Neural cell (in vitro differentiated cells): ENCODE results near the gene FGF9. TPM values are rescaled to one million over a fixed set of nuclear protein-coding genes. Genes with fewer than 3 reads are reported as not detected.
A peak's percentile ranks its signal among the peaks of the same experiment; 100 is the strongest.

Source experiments
- H2AFZ ChIP-seq: fragments of 200-600, 300-800 bp; sonication (generic), shearing (Covaris generic); 2 replicates; pipeline ENCODE4 v1.6.0; 2014; ENCODE audit warnings: low read depth, mild to moderate bottlenecking, antibody characterized with exemption, low read length, moderate library complexity
- H3F3A ChIP-seq: fragments of 200-600 bp; shearing (Covaris generic); 2 replicates; pipeline ENCODE4 v1.6.1; 2016; ENCODE audit warnings: mild to moderate bottlenecking, moderate library complexity, mixed read lengths, antibody characterized with exemption, low read length; ENCODE audit not compliant: insufficient read depth, poor library complexity, severe bottlenecking
- H3K27ac ChIP-seq: fragments of 200-600, 300-800 bp; sonication (generic), shearing (Covaris generic); 2 replicates; pipeline ENCODE4 v1.5.1; 2014; ENCODE audit warnings: mild to moderate bottlenecking, low read length, moderate library complexity
- H3K27me3 ChIP-seq: fragments of 300-800, 200-600 bp; sonication (generic), shearing (Covaris generic); 2 replicates; pipeline ENCODE4 v1.6.0; 2014; ENCODE audit warnings: mild to moderate bottlenecking, low read depth, low read length, moderate library complexity; ENCODE audit not compliant: insufficient read depth
- H3K36me3 ChIP-seq: fragments of 300-800, 200-600 bp; sonication (generic), shearing (Covaris generic); 2 replicates; pipeline ENCODE4 v1.5.1; 2014; ENCODE audit warnings: mild to moderate bottlenecking, antibody characterized with exemption, low read length, moderate library complexity; ENCODE audit not compliant: insufficient read depth
- H3K4me2 ChIP-seq: fragments of 300-800, 200-600 bp; sonication (generic), shearing (Covaris generic); 2 replicates; pipeline ENCODE4 v1.6.0; 2014; ENCODE audit warnings: mild to moderate bottlenecking, low read length
- H3K4me3 ChIP-seq: fragments of 300-800, 200-600 bp; sonication (generic), shearing (Covaris generic); 2 replicates; pipeline ENCODE4 v1.5.1; 2014; ENCODE audit warnings: mild to moderate bottlenecking, low read length, moderate library complexity
- H3K79me2 ChIP-seq: fragments of 200-600 bp; shearing (Covaris generic); replicated peaks from 2 replicates; pipeline ENCODE4 v1.6.0; 2014; ENCODE audit warnings: mild to moderate bottlenecking, low read length, moderate library complexity; ENCODE audit not compliant: insufficient read depth
- H3K9ac ChIP-seq: fragments of 300-800, 200-600 bp; sonication (generic), shearing (Covaris generic); 2 replicates; pipeline ENCODE4 v1.6.1; 2016; ENCODE audit warnings: mild to moderate bottlenecking, low read length, mixed read lengths
- H3K9me2 ChIP-seq: fragments of 200-600 bp; shearing (Covaris generic); 2 replicates; pipeline ENCODE4 v1.6.1; 2016; ENCODE audit warnings: mild to moderate bottlenecking, low read length, mixed read lengths; ENCODE audit not compliant: insufficient read depth
- H3K9me3 ChIP-seq: fragments of 200-600, 300-800 bp; sonication (generic), shearing (Covaris generic); 2 replicates; pipeline ENCODE4 v1.6.1; 2016; ENCODE audit warnings: mild to moderate bottlenecking, mixed run types, low read length, moderate library complexity, mixed read lengths
- H4K20me1 ChIP-seq: fragments of 200-600 bp; shearing (Covaris generic); 2 replicates; pipeline ENCODE4 v1.6.1; 2016; ENCODE audit warnings: mild to moderate bottlenecking, mixed run types; ENCODE audit not compliant: insufficient read depth
- EP300 ChIP-seq: fragments of 450-650 bp; conservative IDR thresholded peaks from 2 replicates; pipeline ENCODE4 v1.6.1; 2014; ENCODE audit warnings: antibody characterized with exemption, mild to moderate bottlenecking, moderate library complexity; ENCODE audit not compliant: poor library complexity, severe bottlenecking
- EZH2 ChIP-seq: fragments of 200-600, 300-800 bp; shearing (Covaris generic), sonication (generic); IDR thresholded peaks from 2 replicates; pipeline ENCODE4 v1.6.1; 2014; ENCODE audit warnings: antibody characterized with exemption, low read length, borderline replicate concordance, mild to moderate bottlenecking; ENCODE audit not compliant: insufficient read depth, poor library complexity, severe bottlenecking
- MXI1 ChIP-seq: fragments of 450-650 bp; conservative IDR thresholded peaks from 2 replicates; pipeline ENCODE4 v1.6.1; 2014; ENCODE audit warnings: antibody characterized with exemption, mild to moderate bottlenecking; ENCODE audit not compliant: poor library complexity, severe bottlenecking
- POLR2AphosphoS5 ChIP-seq: IDR thresholded peaks from 2 replicates; pipeline ENCODE4 v1.6.1; 2012
- RAD21 ChIP-seq: fragments of 450-650 bp; conservative IDR thresholded peaks from 2 replicates; pipeline ENCODE4 v1.6.1; 2014; ENCODE audit warnings: antibody characterized with exemption, mild to moderate bottlenecking, moderate library complexity
- SMC3 ChIP-seq: fragments of 450-650 bp; conservative IDR thresholded peaks from 2 replicates; pipeline ENCODE4 v1.6.1; 2014; ENCODE audit warnings: antibody characterized with exemption, mild to moderate bottlenecking, moderate library complexity; ENCODE audit not compliant: poor library complexity
- TAF1 ChIP-seq: IDR thresholded peaks from 2 replicates; pipeline ENCODE4 v1.6.1; 2012; ENCODE audit warnings: low read depth
- polyA plus RNA-seq: library from polyadenylated mRNA; depleted of rRNA; stranded (reverse); fragments of >200 nt; gene quantifications from 2 replicates; pipeline ENCODE4 v1.2.3, GENCODE V29; 2014
- TF ChIP-seq, protein P1 (sequence below): IDR thresholded peaks from 2 replicates; pipeline ENCODE4 v1.6.1; 2012; ENCODE audit warnings: borderline replicate concordance
- TF ChIP-seq, protein P2 (sequence below): fragments of 450-650 bp; IDR thresholded peaks from 2 replicates; pipeline ENCODE4 v1.5.1; 2014; ENCODE audit warnings: antibody characterized with exemption, mild to moderate bottlenecking, moderate library complexity; ENCODE audit not compliant: poor library complexity, severe bottlenecking

Gene FGF9
- polyA plus RNA-seq, 1 donor from 2014 or later: 29.4 TPM

DNA sequence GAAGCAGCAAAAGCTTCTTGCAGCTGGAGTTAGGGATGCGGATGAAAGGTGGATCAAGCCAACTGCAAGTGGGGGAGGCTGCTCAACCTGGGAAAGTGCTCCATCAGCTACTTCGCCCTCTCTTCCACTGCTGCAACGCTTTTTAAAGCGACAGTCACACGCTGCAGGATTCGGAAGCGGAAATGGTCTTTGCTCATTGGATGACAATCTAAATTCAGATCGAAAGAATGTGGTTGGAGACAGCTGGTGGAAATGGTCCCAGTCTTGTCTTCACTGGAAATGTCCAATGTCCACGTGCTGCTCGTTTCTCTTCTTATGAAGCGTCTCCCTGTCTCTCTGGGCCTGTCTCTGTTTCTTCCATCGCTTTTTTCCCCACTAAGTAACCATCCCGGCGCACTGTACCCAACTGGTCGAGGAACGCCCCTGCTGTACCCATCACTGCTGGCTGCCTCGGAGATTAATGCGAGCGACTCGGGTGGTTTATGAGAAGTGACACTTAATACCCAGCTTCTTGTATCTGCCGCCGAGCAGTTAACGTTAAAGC lies 2.1 kb upstream of the FGF9 start:
- no peak for TF ChIP-seq RAD21
- TF ChIP-seq POLR2AphosphoS5: no peak
- TF ChIP-seq MXI1: peak; percentile 60
- peak overlapping the region; percentile 68 for H3K27ac ChIP-seq

DNA sequence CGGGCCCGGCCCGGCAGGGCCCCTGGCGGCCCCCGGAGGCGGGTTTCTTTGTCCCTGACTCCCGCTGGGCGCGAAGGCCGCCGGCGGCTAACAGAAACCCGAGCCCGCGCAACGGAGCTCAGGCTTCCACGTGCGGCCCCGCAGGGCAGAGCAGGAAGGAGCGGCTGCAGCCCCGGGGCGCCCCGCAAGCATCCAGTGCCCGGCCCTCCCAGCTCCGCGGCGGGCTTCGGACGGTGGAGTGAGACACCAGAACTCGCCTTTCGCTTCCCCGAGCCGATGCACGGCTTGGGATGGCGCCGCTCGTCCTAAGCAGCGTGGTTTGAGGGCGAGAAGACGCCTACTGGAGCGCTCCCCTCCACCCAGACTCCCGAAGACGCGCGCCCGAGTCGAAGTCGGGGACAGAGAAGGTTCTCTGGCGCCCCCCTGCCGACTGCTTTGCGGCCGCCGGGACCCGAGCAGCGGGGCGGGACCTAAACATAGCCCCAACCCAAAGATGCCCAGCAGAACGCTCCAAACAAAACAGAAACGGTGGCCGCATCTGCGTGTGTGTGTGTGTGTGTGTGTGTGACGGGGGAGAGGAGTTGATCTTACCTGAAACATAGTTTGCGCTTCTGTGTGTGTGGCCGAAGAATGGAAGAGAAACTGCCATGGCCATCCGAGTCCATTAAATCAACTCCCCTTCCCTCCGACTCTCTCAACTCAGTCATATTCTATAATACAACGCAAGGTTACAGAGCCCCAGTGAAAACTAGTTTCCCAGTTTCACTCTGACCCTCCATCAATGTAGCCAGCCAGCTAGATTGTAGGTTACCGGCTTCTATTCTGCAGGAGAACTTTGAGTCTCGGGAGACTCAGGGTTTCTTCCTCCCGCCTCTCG lies 629 bp upstream of the FGF9 start:
- no peaks in the 10 kb centered on the region for H3K9me2 ChIP-seq
- H3K9ac ChIP-seq: peak overlapping the region; percentile 79
- peak overlapping the region; percentile 92 for H3K4me3 ChIP-seq
- no peaks in the 10 kb centered on the region for H3K9me3 ChIP-seq
- H3K79me2 ChIP-seq: peaks cover 21% of the 10 kb centered on the region
- H3K27ac ChIP-seq: peak overlapping the region; percentile 68
- TF ChIP-seq POLR2AphosphoS5 (no peak), EZH2 (no peak), TAF1 (peak; percentile 58), EP300 (no peak), SMC3 (no peak), RAD21 (no peak), MXI1 (peak; percentile 89)
- TF ChIP-seq, protein P1, sequence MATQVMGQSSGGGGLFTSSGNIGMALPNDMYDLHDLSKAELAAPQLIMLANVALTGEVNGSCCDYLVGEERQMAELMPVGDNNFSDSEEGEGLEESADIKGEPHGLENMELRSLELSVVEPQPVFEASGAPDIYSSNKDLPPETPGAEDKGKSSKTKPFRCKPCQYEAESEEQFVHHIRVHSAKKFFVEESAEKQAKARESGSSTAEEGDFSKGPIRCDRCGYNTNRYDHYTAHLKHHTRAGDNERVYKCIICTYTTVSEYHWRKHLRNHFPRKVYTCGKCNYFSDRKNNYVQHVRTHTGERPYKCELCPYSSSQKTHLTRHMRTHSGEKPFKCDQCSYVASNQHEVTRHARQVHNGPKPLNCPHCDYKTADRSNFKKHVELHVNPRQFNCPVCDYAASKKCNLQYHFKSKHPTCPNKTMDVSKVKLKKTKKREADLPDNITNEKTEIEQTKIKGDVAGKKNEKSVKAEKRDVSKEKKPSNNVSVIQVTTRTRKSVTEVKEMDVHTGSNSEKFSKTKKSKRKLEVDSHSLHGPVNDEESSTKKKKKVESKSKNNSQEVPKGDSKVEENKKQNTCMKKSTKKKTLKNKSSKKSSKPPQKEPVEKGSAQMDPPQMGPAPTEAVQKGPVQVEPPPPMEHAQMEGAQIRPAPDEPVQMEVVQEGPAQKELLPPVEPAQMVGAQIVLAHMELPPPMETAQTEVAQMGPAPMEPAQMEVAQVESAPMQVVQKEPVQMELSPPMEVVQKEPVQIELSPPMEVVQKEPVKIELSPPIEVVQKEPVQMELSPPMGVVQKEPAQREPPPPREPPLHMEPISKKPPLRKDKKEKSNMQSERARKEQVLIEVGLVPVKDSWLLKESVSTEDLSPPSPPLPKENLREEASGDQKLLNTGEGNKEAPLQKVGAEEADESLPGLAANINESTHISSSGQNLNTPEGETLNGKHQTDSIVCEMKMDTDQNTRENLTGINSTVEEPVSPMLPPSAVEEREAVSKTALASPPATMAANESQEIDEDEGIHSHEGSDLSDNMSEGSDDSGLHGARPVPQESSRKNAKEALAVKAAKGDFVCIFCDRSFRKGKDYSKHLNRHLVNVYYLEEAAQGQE: no peak
- TF ChIP-seq, protein P2, sequence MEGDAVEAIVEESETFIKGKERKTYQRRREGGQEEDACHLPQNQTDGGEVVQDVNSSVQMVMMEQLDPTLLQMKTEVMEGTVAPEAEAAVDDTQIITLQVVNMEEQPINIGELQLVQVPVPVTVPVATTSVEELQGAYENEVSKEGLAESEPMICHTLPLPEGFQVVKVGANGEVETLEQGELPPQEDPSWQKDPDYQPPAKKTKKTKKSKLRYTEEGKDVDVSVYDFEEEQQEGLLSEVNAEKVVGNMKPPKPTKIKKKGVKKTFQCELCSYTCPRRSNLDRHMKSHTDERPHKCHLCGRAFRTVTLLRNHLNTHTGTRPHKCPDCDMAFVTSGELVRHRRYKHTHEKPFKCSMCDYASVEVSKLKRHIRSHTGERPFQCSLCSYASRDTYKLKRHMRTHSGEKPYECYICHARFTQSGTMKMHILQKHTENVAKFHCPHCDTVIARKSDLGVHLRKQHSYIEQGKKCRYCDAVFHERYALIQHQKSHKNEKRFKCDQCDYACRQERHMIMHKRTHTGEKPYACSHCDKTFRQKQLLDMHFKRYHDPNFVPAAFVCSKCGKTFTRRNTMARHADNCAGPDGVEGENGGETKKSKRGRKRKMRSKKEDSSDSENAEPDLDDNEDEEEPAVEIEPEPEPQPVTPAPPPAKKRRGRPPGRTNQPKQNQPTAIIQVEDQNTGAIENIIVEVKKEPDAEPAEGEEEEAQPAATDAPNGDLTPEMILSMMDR: peak; percentile 49
- no peaks in the 10 kb centered on the region for H3K36me3 ChIP-seq
- H4K20me1 ChIP-seq: no peaks in the 10 kb centered on the region
- peak overlapping the region; percentile 79 for H3K4me2 ChIP-seq
- H2AFZ ChIP-seq: peak overlapping the region; percentile 85
- peaks cover 19% of the 10 kb centered on the region for H3K27me3 ChIP-seq
- peaks cover 10% of the 10 kb centered on the region for H3F3A ChIP-seq

More for the DNA sequence above, 2.1 kb upstream of the FGF9 start:
- Histone ChIP-seq H3K4me2 (peak overlapping the region; percentile 94), H3F3A (peaks cover 10% of the 10 kb centered on the region), H3K9ac (peak overlapping the region; percentile 79), H3K9me2 (no peaks in the 10 kb centered on the region), H2AFZ (peak overlapping the region; percentile 85), H3K79me2 (peaks cover 21% of the 10 kb centered on the region), H3K27me3 (peaks cover 19% of the 10 kb centered on the region), H3K9me3 (no peaks in the 10 kb centered on the region), H3K4me3 (peak overlapping the region; percentile 92), H3K36me3 (no peaks in the 10 kb centered on the region), H4K20me1 (no peaks in the 10 kb centered on the region)
